Motor neuron (in vitro differentiated cells): ENCODE data around the gene RTBDN. TPM values are rescaled to one million over a fixed set of nuclear protein-coding genes. Genes with fewer than 3 reads are reported as not detected.
A peak's percentile ranks its signal among the peaks of the same experiment; 100 is the strongest.

ENCODE experiments used
- ATAC-seq, 8 experiments: fragments of 200-7000 bp; cut with Tn5 transposase; replicated peaks in 6 of 8; 2 replicates each; pipeline ENCODE4 v1.8.0; 2021; ENCODE audit warnings: mild to moderate bottlenecking in 8 of 8, moderate library complexity in 8 of 8
- H3K27ac ChIP-seq, 2 donors: fragments of 250-450 bp; sonication (Bioruptor Pico); 2 replicates each; pipeline ENCODE4 v1.9.0; 2021; ENCODE audit warnings: antibody characterized with exemption in 2 of 2, mild to moderate bottlenecking in 2 of 2, moderate library complexity in 1 of 2
- H3K4me1 ChIP-seq, 2 donors: fragments of 250-450 bp; sonication (Bioruptor Pico); replicated peaks in 1 of 2; 2 replicates each; pipeline ENCODE4 v1.6.1; 2021; ENCODE audit warnings: antibody characterized with exemption in 2 of 2, mild to moderate bottlenecking in 2 of 2, moderate library complexity in 1 of 2
- H3K4me3 ChIP-seq, 5 donors: fragments of 250-450 bp; sonication (Bioruptor Pico); 2 replicates each; pipeline ENCODE4 v1.9.0; 2021; ENCODE audit warnings: antibody characterized with exemption in 5 of 5, mild to moderate bottlenecking in 5 of 5, moderate library complexity in 4 of 5
- WGBS, 10 experiments: fragments of 450-650 bp; shearing (Covaris generic); methylation state at CpG; one replicate each; pipeline ENCODE4 v1.0.0; 2022; 5-methylcytosine and 5-hydroxymethylcytosine counted together
- in situ Hi-C, 9 experiments: fragments of 400-800 bp; cut with MboI; loops; one replicate each; pipeline ENCODE4 v1.15.0; 2021; ENCODE audit warnings: low sequenced_read_pairs in 9 of 9, low pct_unique_long_range_greater_than_20kb in 2 of 9; ENCODE audit not compliant: unreplicated experiment in 9 of 9
- total RNA-seq, 8 experiments: library from RNA; unstranded; fragments of 300-600 nt; gene quantifications; 2 replicates each; pipeline versions ENCODE4 v1.2.3 to v1.2.4, GENCODE V29; 2022

Gene RTBDN
- total RNA-seq, 8 experiments from 2014 or later = 0.56 to 1.9 (median 0.92) TPM; not detected in 1

DNA sequence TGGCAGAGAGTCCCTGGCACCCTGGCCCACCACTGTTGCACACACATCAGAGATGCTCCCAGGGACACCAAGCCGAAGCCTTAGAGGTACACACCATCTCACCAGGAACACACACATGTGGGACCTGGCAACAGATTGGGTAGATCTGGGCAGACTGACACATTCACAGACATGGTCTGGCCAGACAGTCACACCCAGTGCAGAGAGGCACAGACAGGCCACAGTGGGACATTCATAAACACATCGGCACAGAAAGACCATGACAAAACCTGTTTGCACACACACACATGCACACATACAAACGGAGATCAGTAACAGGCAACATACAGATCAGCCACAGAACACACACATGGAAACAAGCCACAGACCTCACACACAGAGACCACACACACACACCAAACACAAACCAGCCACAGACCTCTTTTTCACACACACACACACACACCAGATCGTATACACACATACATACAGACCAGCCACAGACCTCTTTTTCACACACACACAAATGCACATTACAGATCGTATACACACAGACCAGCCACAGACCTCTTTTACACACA lies 49.4 kb downstream of the RTBDN start:
- H3K27ac ChIP-seq = peak overlapping the region in 1 of 2 donors; percentile 39
- 0 to 87% (median 49%) methylated on average over 1 to 3 of the region's 5 CpGs; no CpG with 5 or more reads in 1 of the 10 experiments for WGBS, 10 experiments
- peaks cover 39 to 47% of the 10 kb centered on the region in 2 donors for H3K4me1 ChIP-seq
- no peak overlapping the region for H3K4me3 ChIP-seq
- in situ Hi-C loops = no loop called here
- ATAC-seq = no peak

DNA sequence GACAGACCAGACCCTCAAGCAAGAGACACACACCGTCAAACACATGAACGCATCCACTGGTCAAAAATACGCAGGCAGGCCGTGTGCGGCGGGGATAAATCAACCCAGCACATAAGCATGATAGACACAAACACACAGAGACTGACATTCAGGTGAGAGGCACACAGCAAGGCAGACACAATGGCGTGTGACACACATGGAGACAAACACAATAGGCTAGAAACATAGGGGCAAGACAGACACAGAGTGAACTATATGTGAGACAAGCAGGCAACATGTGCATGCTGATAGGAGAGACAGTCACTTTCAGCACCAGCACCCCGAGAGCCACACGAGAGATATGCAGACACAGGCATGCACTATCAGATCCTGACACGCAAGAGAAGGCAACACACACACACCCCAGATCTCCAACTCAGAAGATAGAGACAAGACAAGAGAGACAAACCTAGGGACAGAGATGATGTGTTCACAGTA lies 49.9 kb downstream of the RTBDN start:
- 44 to 91% (median 82%) methylated on average over 1 to 7 of the region's 10 CpGs; no CpG with 5 or more reads in 4 of the 10 experiments for whole genome bisulfite sequencing, 10 experiments
- in situ Hi-C loops = no loop called here
- H3K27ac ChIP-seq = peak overlapping the region in 1 of 2 donors; percentile 39
- no peak overlapping the region for H3K4me3 ChIP-seq
- ATAC-seq = no peak
- peaks cover 39 to 46% of the 10 kb centered on the region in 2 donors for H3K4me1 ChIP-seq

DNA sequence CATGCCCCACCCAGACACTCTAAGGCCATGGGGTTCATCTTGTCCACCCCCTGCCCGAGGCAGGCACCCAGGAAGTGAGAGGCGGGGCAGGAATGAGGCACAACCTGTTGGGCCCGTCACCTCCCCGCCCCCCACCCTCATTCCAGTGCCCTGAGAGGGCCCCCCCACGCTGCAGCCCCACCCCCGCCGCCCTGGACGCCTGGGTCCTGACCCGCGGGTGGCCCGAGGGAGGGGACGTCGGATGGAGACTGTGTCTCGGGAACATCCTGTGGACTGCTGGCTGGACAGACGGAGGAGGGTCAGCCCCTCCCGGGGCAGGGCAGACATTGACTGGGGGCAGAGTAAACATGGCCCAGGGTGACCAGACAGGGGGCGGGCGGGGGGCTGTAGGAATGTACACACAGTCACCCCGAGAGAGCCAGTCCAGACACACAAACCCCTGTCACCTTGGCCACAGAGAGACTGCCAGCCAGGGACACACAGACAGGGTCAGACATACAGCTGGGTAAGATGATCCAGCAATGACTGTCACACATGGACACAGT lies 50.5 kb downstream of the RTBDN start:
- Histone ChIP-seq H3K27ac (peak overlapping the region in 1 of 2 donors; percentile 39), H3K4me1 (peaks cover 39 to 46% of the 10 kb centered on the region in 2 donors), H3K4me3 (no peak overlapping the region)
- in situ Hi-C loops = no loop called here
- no CpG with 5 or more reads among the region's 19 CpGs for WGBS, 10 experiments
- ATAC-seq = no peak

DNA sequence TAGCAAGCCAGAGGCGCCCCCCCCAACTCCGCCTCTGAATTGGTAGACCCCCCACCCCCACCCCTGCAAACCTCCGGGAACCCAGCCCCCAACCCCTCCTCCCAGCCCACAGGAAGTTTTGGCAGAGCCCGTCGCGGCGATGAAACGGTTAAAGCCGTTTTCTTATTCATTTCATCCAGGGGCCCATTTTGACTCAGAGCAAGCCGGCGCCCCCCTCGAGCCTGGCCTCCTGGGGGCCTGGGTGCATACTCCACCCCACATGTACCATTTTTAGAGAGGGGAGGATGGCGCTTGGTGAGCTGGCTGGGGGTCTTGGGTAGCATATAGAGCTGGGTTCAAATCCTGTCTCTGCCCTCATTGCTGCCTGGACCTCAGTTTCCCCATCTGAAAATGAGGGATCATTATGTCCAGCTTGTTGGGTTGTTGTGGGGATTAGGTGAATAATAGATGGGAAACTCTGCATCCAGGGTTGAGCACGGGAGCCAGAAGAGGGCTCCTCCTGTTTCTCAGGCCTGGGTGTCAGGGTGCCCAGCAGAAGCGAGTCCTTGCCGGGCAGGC lies 51.0 kb downstream of the RTBDN start:
- WGBS, 10 experiments = 18 to 20% methylated on average over 1 to 6 of the region's 16 CpGs; no CpG with 5 or more reads in 8 of the 10 experiments
- in situ Hi-C loops = no loop called here
- no peak for ATAC-seq
- Histone ChIP-seq H3K4me3 (peak overlapping the region in 4 of 5 donors; percentile 27 to 31 (median 28)), H3K4me1 (peaks cover 39 to 46% of the 10 kb centered on the region in 2 donors), H3K27ac (peak overlapping the region in 1 of 2 donors; percentile 53)

DNA sequence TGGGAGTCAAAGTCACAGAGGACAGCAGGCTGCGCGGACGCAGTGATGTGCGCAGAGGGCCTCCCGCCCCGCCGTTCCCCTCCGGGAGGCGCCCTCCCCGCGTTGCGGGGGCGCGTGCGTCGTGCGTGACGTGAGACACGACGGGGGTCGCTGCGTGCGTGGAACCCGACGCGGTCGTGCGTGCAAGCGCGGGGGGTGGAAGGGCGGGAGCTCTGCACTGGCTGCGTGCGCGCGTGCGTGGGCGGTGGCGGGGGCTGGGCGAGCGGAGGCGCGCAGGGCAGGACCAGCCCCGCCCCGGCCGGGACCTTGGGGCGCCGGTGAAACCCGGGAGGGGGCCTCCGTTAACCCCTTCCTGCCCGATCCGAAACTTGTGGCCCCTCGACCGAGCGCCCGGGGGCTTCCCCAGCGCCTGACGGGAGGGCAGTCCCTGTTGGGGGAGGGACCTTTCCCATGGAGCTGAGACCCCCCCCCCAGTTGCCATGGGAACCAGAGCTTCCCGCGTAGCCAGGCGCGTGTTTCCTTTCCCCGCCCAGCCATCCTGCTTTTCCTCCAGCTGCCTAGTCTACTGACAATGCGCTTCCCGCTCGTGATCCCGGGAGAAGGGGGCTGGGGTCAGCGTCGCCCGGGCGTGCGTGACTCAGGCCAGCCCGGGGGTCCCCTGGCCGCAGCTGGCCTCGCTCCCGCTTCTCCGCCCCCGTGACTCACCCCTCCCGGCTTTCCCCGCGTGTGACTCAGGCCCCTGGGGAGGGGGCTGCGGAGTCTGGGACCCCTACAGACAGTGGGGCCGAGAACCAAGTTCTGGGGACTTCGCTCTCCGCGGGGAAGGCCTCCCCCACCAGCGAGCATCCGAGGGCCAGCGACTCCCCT lies 51.7 kb downstream of the RTBDN start:
- Histone ChIP-seq H3K4me1 (peaks cover 44 to 50% of the 10 kb centered on the region in 2 donors), H3K27ac (peak overlapping the region; percentile 31 to 53), H3K4me3 (peak overlapping the region; percentile 11 to 31 (median 28))
- ATAC-seq = peak; percentile 5 to 73 (median 67)
- WGBS, 10 experiments = 0% methylated on average over 1 of the region's 88 CpGs; no CpG with 5 or more reads in 9 of the 10 experiments
- in situ Hi-C loops = no loop called here

DNA sequence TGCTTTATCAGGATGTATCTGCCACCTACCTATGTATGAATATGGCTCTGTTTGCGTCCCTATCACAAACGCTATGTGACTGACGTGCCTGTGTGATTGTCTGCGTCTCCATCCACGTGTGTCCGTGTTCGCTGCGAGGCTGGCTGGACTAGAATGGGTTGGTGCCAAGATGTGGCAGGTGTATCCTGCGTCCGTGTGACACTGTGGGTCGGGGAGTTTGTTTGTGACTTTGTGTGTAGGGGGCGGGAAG lies 52.3 kb downstream of the RTBDN start:
- no peak for ATAC-seq
- WGBS, 10 experiments = 0 to 49% methylated on average over 3 to 8 of the region's 12 CpGs; no CpG with 5 or more reads in 8 of the 10 experiments
- Histone ChIP-seq H3K27ac (peak overlapping the region; percentile 11 to 31), H3K4me1 (peaks cover 44 to 53% of the 10 kb centered on the region in 2 donors), H3K4me3 (peak overlapping the region; percentile 11 to 31 (median 28))
- in situ Hi-C loops = no loop called here

DNA sequence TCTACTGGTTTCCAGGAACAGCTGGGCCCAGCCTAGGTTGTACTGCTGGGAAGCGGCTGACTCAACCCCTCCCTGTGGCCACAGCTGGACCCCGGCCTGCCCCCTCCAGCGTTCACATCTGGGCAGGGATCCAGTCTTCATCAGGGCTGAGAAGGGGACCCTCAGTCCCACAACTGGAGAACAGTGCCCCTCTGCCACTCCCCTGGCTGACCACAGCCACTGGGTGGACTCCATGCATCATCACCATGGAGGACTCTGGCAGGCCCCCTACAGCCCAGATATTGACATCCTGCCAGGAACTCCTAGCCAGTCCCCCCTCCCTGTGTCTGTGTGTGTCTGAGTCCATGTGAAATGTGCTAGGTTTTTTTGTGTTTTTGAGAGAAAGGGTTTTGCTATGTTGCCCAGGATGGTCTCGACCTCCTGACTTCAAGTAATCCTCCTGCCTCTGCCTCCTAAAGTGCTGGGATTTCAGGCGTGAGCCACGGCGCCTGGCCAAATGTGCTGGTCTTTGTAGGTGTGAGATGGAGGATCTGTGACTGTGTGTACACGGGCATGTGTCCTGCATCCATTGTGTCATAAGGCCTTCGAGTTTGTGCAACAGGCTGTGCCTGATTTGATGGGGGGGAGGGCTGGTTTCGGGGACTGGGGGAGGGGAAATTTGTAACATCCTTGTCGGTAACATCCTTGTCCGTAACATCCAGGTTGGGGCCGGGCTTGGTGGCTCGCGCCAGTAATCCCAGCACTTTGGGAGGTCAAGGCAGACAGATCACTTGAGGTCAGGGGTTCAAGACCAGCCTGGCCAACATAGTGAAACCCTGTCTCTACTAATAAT lies 55.0 kb downstream of the RTBDN start:
- in situ Hi-C loops = no loop called here
- peaks cover 39 to 45% of the 10 kb centered on the region in 2 donors for H3K4me1 ChIP-seq
- peak in 3 of 8 experiments; percentile 19 to 28 (median 24) for ATAC-seq
- no peak overlapping the region for H3K4me3 ChIP-seq
- peak overlapping the region in 1 of 2 donors; percentile 4 for H3K27ac ChIP-seq
- WGBS, 10 experiments = 0 to 71% (median 65%) methylated on average over 1 to 6 of the region's 15 CpGs; no CpG with 5 or more reads in 4 of the 10 experiments

DNA sequence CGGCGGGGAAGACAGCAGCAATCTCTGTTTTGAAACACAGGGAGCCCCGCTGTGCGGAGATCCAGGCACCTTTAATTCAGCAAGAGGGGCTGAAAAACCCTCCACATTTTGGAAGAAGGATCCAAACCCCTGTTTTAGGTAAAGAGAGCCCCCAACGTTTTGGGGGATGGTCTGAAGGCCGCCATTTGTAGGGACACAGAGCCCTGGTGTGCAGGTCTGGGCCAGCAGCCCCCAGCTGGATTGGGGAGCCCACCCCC lies 55.5 kb downstream of the RTBDN start:
- in situ Hi-C loops = no loop called here
- H3K4me1 ChIP-seq = peaks cover 34 to 39% of the 10 kb centered on the region in 2 donors
- peak overlapping the region in 1 of 2 donors; percentile 4 for H3K27ac ChIP-seq
- WGBS, 10 experiments = 0 to 39% (median 8%) methylated on average over 1 to 4 of the region's 6 CpGs; no CpG with 5 or more reads in 6 of the 10 experiments
- no peak overlapping the region for H3K4me3 ChIP-seq
- ATAC-seq = no peak

DNA sequence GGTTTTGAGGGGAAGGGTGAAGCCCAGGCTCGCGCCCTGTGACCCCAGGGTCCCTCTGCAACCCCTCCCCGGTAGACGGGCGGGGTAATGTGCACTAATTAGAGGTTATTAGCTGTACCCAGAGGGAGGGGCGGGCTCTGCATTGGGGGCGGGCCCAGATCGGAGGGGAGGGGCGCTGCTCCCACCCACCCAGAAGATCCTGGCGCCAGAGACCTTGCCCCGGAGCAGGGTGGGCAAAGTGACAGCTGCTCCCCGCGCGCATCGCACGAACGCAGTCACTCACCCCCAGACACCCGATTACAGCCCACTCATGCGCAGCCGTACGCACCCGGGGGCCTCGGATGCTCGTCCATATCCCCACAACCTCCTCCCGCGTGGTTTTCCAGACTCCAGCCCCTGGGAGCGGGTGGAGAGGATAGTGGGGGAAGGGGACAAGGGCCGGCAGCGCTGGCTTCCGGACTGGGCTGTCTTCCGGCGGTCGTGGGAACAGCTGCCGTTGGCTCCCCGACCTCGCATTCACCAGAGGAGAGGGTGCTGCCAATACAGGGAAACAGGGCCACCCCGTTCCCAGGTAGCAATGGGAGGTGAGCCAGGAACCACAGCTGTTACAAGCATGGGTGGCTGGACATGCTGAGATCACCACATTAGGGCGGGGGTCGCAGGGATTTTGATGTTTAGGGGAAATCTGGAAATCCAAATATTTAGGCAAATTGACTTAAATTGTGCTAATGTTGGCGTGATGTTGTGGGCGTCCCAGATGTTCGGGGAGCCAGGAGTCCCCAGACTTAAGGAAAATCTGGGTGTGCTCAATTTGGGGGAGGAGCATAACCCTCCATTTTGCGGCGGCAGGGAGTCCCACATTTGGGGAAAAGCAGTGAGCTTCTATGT lies 56.1 kb downstream of the RTBDN start:
- in situ Hi-C loops = no loop called here
- Histone ChIP-seq H3K27ac (peak overlapping the region; percentile 51 to 60), H3K4me3 (peak overlapping the region; percentile 21 to 34 (median 28)), H3K4me1 (peaks cover 28 to 33% of the 10 kb centered on the region in 2 donors)
- peak; percentile 4 to 29 (median 16) for ATAC-seq
- 0 to 50% (median 10%) methylated on average over 3 to 13 of the region's 44 CpGs; no CpG with 5 or more reads in 5 of the 10 experiments for WGBS, 10 experiments

DNA sequence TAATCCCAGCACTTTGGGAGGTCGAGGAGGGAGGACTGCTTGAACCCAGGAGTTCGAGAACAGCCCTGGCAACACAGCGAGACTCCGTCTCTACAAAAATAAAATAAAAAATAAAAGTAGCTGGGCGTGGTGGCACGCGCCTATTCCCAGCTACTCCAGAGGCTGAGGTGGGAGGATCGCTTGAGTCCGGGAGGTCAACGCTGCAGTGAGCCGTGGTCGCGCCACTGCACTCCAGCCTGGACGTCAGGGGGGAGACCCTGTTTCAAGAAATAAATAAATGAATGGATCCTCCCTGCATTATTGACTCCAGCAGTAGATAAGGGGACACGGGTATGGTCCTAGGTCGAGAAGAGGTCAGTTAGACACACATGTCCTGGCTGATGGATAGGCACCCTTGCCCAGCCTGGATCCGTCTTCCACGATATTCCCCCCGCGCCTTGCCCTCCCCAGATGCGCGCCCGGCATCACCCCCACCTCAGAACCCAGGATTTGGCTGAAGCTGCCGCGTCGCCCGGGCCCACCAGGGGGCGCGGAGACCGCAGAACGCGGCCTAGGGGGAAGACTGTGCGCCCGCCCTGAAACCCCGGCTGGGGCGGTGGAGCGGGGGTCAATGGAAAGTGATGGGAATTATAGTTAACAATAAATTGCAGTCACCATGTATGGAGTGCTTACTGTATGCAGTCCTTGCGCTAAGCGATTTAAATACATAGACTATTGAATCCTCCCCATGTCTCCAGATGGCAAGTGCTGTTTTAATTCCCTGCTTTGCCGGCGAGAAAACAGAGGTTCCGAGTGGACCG lies 57.0 kb downstream of the RTBDN start:
- peak overlapping the region; percentile 51 to 60 for H3K27ac ChIP-seq
- WGBS, 10 experiments = 2 to 89% (median 24%) methylated on average over 3 to 8 of the region's 43 CpGs; no CpG with 5 or more reads in 3 of the 10 experiments
- H3K4me1 ChIP-seq = peaks cover 23 to 29% of the 10 kb centered on the region in 2 donors
- peak overlapping the region; percentile 21 to 34 (median 28) for H3K4me3 ChIP-seq
- ATAC-seq = peak; percentile 13 to 55 (median 48)
- in situ Hi-C loops = no loop called here
